Activated CD8-positive, alpha-beta T cell treated with anti-CD3 and anti-CD28 coated beads, Interleukin-2, amount 10 ng/mL, durations not matched to agents 7 days and 5 days (primary cell): ENCODE data around the gene RBBP8NL. TPM values are rescaled to one million over a fixed set of nuclear protein-coding genes. Genes with fewer than 3 reads are reported as not detected.
"Not testable (repeated sequence)": the region's sequence is repeated elsewhere in the genome, so short reads cannot be mapped to it uniquely, and the experiment has no call there.

Experiments used
- ATAC-seq: fragments of 150-1000 bp; cut with Tn5 transposase; one replicate; pipeline ENCODE4 v1.10.0; 2021; ENCODE audit warnings: moderate library complexity
- CTCF ChIA-PET: fragments of 350-600 bp; sonication (Branson Sonifier 250); formaldehyde crosslinking; loops from one replicate; lab custom pipeline; 2021; ENCODE audit warnings: antibody characterized with exemption; lab: Charles Lee
- POLR2A ChIA-PET: fragments of 350-600 bp; sonication (Branson Sonifier 250); formaldehyde crosslinking; loops from one replicate; lab custom pipeline; 2021; ENCODE audit warnings: antibody characterized with exemption; lab: Charles Lee
- DNase-seq: peaks from one replicate; pipeline ENCODE4 v3.0.0-alpha.2; 2020
- H3K27ac Mint-ChIP-seq: one replicate; pipeline ENCODE4 v1.8.0; 2021; ENCODE audit warnings: mild to moderate bottlenecking, mixed read lengths
- H3K27me3 Mint-ChIP-seq: one replicate; pipeline ENCODE4 v1.8.0; 2021; ENCODE audit warnings: low read depth, mixed read lengths
- H3K36me3 Mint-ChIP-seq: one replicate; pipeline ENCODE4 v1.8.0; 2021; ENCODE audit warnings: low read depth, mixed read lengths
- H3K4me1 Mint-ChIP-seq: one replicate; pipeline ENCODE4 v1.8.0; 2021; ENCODE audit warnings: low read depth, mixed read lengths
- H3K4me3 Mint-ChIP-seq: one replicate; pipeline ENCODE4 v1.8.0; 2021; ENCODE audit warnings: mild to moderate bottlenecking, mixed read lengths
- H3K9me3 Mint-ChIP-seq: one replicate; pipeline ENCODE4 v1.8.0; 2022; ENCODE audit warnings: mixed read lengths; ENCODE audit not compliant: insufficient read depth
- total RNA-seq, 2 experiments: library from RNA; stranded (reverse); gene quantifications; one replicate each; pipeline ENCODE4 v1.2.3, GENCODE V29; 2021

RBBP8NL gene
- total RNA-seq, 2 experiments from 2014 or later = not detected

DNA sequence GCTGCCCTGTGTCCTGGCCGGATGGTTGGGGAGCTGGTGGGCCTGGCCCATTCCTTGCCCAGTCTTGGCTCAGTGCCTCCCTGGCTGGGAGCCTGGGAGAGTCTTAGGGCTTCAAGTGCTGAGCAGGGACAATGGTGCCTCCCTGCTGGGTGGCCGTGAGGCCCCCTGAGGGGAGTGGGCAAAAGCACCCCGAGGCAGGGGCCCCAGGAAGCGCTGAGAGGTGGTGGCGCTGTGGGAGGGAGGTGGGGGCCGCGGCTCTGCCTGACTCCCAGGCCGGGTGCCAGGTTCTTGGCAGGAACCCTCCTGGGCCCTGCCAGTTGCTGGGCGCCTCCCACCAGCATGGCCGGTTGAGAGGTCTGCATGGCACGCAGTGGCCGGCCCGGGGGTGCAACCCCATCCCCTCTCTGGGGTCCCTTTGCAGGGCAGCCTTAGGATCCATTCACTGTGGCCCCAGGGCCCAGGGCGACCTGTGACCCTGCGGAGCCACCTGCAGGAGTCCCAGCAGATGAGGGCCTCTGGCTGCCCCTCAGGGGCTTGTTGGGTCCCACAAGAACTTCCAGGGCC is 49.6 kb downstream of the RBBP8NL start:
- no peak for ATAC-seq
- ChIA-PET POLR2A (no interaction called here), CTCF (no interaction called here)
- no peak overlapping the region for H3K27ac Mint-ChIP-seq
- no peaks in the 10 kb centered on the region for H3K27me3 Mint-ChIP-seq
- H3K4me3 Mint-ChIP-seq = no peak overlapping the region
- H3K4me1 Mint-ChIP-seq = peaks cover 2% of the 10 kb centered on the region
- no peaks in the 10 kb centered on the region for H3K9me3 Mint-ChIP-seq
- H3K36me3 Mint-ChIP-seq = peaks cover 8% of the 10 kb centered on the region
- no peak for DNase-seq

DNA sequence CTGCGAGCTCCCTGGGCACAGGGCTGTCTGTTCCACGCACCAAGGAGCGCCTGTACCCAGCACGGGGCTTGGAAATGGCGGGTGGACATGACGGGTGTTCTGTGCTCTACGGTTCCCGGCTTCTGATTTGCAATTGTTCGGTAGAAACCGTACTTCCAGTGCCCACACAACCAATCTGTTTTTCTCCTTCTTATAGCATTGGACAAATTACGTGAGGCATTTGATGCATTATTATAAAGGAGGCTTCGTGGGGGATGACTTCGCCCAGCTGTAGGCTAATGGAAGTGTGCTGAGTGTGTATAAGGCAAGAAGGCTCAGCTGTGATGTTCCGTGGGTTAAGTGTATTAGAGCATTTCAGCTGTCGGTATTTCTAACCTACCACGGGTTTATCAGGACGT is 50.3 kb downstream of the RBBP8NL start:
- no peak for ATAC-seq
- Mint-ChIP-seq H3K4me1 (no peaks in the 10 kb centered on the region), H3K27ac (no peak overlapping the region)

GRCh38 chr20:62376112-62377063 is 51.0 kb downstream of the RBBP8NL start:
- Mint-ChIP-seq H3K27me3 (no peaks in the 10 kb centered on the region), H3K9me3 (no peaks in the 10 kb centered on the region), H3K36me3 (no peaks in the 10 kb centered on the region), H3K27ac (no peak overlapping the region), H3K4me3 (no peak overlapping the region), H3K4me1 (no peaks in the 10 kb centered on the region)
- ChIA-PET CTCF (interaction anchor here (1.5 kb wide), 1 partner anchor 74 kb away, joined by 6 read pairs; the partner anchor contains the start of gene ADRM1), POLR2A (no interaction called here)
- DNase-seq (no peak), ATAC-seq (no peak)

More for the DNA sequence above, 50.3 kb downstream of the RBBP8NL start:
- Mint-ChIP-seq H3K9me3 (no peaks in the 10 kb centered on the region), H3K27me3 (no peaks in the 10 kb centered on the region), H3K4me3 (no peak overlapping the region), H3K36me3 (peaks cover 4% of the 10 kb centered on the region)
- CTCF ChIA-PET = no interaction called here
- POLR2A ChIA-PET = no interaction called here
- no peak for DNase-seq

- no peaks in the 10 kb centered on the region for H3K4me1 Mint-ChIP-seq
- ChIA-PET POLR2A (no interaction called here), CTCF (interaction anchor here (1.2 kb wide), 1 partner anchor 73 kb away, joined by 6 read pairs; no protein-coding TSS in a partner anchor)
- H3K27me3 Mint-ChIP-seq = peaks cover under 1% of the 10 kb centered on the region
- H3K4me3 Mint-ChIP-seq = no peak overlapping the region
- H3K9me3 Mint-ChIP-seq = no peaks in the 10 kb centered on the region
- no peaks in the 10 kb centered on the region for H3K36me3 Mint-ChIP-seq
- ATAC-seq = no peak
- no peak overlapping the region for H3K27ac Mint-ChIP-seq
- no peak for DNase-seq
Measured at GRCh38 chr20:62374331-62375152, 52.8 kb downstream of the RBBP8NL start.

GRCh38 chr20:62373631-62374179 is 53.6 kb downstream of the RBBP8NL start:
- H3K4me3 Mint-ChIP-seq, CTCF ChIA-PET, POLR2A ChIA-PET, DNase-seq, H3K4me1 Mint-ChIP-seq, ATAC-seq, H3K27ac Mint-ChIP-seq, H3K27me3 Mint-ChIP-seq, H3K36me3 Mint-ChIP-seq, H3K9me3 Mint-ChIP-seq: not testable (repeated sequence)

DNA sequence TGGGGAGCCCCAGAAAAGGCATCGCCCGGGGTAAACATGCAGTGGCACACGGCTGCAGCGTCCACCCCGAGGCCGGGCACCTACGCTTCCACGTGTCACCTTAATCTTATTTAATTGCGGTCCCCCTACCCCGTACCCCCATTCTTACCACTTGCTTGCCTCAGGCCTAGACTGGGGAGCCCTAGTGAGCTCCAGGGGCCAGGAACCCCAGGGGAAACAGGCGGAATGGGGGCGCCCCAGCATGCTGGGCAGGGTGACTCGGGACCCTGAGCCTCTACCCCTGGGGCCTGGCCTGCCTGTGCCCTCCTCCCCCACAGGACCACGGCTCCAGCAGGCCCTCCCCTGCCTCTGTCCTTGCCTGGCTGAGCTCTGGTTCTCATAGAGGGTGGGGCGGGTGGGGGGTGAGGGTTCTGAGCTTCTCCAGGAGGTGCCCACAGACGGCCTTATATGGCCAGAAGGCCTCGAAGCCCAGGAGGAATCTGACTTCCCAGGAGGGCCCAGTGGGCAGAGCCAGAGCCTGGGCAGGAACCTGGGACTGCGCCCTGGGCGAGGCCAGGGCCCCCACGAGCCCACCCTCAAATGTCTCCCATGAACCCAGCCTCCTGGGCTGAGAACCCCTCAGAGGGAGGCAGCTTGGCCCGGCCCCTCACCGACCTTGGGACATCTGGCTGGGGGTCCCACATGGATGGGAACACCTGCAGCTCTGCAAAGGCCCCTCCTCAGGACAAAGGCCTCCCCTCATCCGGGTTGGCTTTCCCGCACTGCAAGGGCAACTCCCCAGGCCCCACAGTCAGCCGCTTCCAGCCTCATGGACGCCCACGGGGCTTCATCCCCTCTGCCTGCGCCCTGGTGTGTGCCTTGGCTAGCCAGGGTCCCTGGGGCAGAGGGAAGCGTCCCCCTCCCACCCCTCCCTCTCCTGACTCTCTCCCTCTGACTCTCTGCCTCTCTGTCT is 55.0 kb downstream of the RBBP8NL start:
- ATAC-seq (no peak), DNase-seq (no peak)
- H3K9me3 Mint-ChIP-seq = no peaks in the 10 kb centered on the region
- no peaks in the 10 kb centered on the region for H3K36me3 Mint-ChIP-seq
- H3K4me1 Mint-ChIP-seq = peaks cover 2% of the 10 kb centered on the region
- POLR2A ChIA-PET = no interaction called here
- H3K4me3 Mint-ChIP-seq = no peak overlapping the region
- CTCF ChIA-PET = no interaction called here
- H3K27me3 Mint-ChIP-seq = peaks cover 11% of the 10 kb centered on the region
- no peak overlapping the region for H3K27ac Mint-ChIP-seq

- H3K27me3 Mint-ChIP-seq = peaks cover 11% of the 10 kb centered on the region
- no peak overlapping the region for H3K27ac Mint-ChIP-seq
- ATAC-seq (no peak), DNase-seq (no peak)
- no peaks in the 10 kb centered on the region for H3K9me3 Mint-ChIP-seq
- H3K4me3 Mint-ChIP-seq = no peak overlapping the region
- ChIA-PET CTCF (no interaction called here), POLR2A (no interaction called here)
- H3K4me1 Mint-ChIP-seq = peaks cover 2% of the 10 kb centered on the region
- H3K36me3 Mint-ChIP-seq = no peaks in the 10 kb centered on the region
Measured at GRCh38 chr20:62371588-62372041, 55.7 kb downstream of the RBBP8NL start.

- DNase-seq = no peak
- CTCF ChIA-PET = no interaction called here
Measured at GRCh38 chr20:62370807-62371587, 56.3 kb downstream of the RBBP8NL start.

GRCh38 chr20:62370115-62370806 is 57.1 kb downstream of the RBBP8NL start:
- no peak for DNase-seq
- peaks cover 12% of the 10 kb centered on the region for H3K27me3 Mint-ChIP-seq
- ChIA-PET POLR2A (no interaction called here), CTCF (interaction anchor here (0.9 kb wide), 1 partner anchor 12 kb away, joined by 3 read pairs; no protein-coding TSS in a partner anchor)
- no peak overlapping the region for H3K27ac Mint-ChIP-seq
- no peak overlapping the region for H3K4me3 Mint-ChIP-seq
- H3K36me3 Mint-ChIP-seq = no peaks in the 10 kb centered on the region
- no peaks in the 10 kb centered on the region for H3K9me3 Mint-ChIP-seq
- peaks cover 2% of the 10 kb centered on the region for H3K4me1 Mint-ChIP-seq
- no peak for ATAC-seq

More at GRCh38 chr20:62370807-62371587, 56.3 kb downstream of the RBBP8NL start:
- H3K4me1 Mint-ChIP-seq = peaks cover 2% of the 10 kb centered on the region
- H3K27ac Mint-ChIP-seq = no peak overlapping the region
- no peak overlapping the region for H3K4me3 Mint-ChIP-seq
- ATAC-seq = no peak
- POLR2A ChIA-PET = no interaction called here
- H3K27me3 Mint-ChIP-seq = peaks cover 11% of the 10 kb centered on the region
- no peaks in the 10 kb centered on the region for H3K9me3 Mint-ChIP-seq
- no peaks in the 10 kb centered on the region for H3K36me3 Mint-ChIP-seq

GRCh38 chr20:62369815-62370114 is 57.6 kb downstream of the RBBP8NL start:
- peaks cover 2% of the 10 kb centered on the region for H3K4me1 Mint-ChIP-seq
- ChIA-PET CTCF (interaction anchor here (0.9 kb wide), 1 partner anchor 13 kb away, joined by 3 read pairs; no protein-coding TSS in a partner anchor), POLR2A (no interaction called here)
- ATAC-seq (no peak), DNase-seq (no peak)
- no peak overlapping the region for H3K27ac Mint-ChIP-seq
- no peak overlapping the region for H3K4me3 Mint-ChIP-seq
- H3K27me3 Mint-ChIP-seq = peaks cover 14% of the 10 kb centered on the region
- H3K36me3 Mint-ChIP-seq = no peaks in the 10 kb centered on the region
- no peaks in the 10 kb centered on the region for H3K9me3 Mint-ChIP-seq
